HepG2 (cell line): Measurements from ENCODE around the gene NEDD4L. TPM values are rescaled to one million over a fixed set of nuclear protein-coding genes. Genes with fewer than 3 reads are reported as not detected.

Experiments
- HOXD1 ChIP-seq: sonication (generic); formaldehyde crosslinking; IDR thresholded peaks from 2 replicates; pipeline ENCODE4 v1.5.0; 2020; ENCODE audit warnings: missing genetic modification reagents
- KLF6 ChIP-seq: IDR thresholded peaks from 2 replicates; pipeline ENCODE4 v1.8.0; 2016; ENCODE audit warnings: missing biosample characterization, missing genetic modification reagents
- PAX8 ChIP-seq: sonication (generic); formaldehyde crosslinking; IDR thresholded peaks from 2 replicates; pipeline ENCODE4 v1.8.0; 2022; ENCODE audit warnings: mild to moderate bottlenecking, missing genetic modification reagents, borderline replicate concordance
- POLR2AphosphoS2 ChIP-seq: IDR thresholded peaks from 2 replicates; pipeline ENCODE4 v1.6.1; 2011; ENCODE audit warnings: low read depth, low read length, improper control_type of control experiment
- TARDBP ChIP-seq: sonication (generic); formaldehyde crosslinking; IDR thresholded peaks from 2 replicates; pipeline ENCODE4 v1.8.0; 2022; ENCODE audit warnings: mild to moderate bottlenecking, missing genetic modification reagents
- ZFP62 ChIP-seq: sonication (generic); formaldehyde crosslinking; IDR thresholded peaks from 2 replicates; pipeline ENCODE4 v1.4.0; 2020; ENCODE audit warnings: missing genetic modification reagents
- ZFX ChIP-seq: sonication (generic); formaldehyde crosslinking; IDR thresholded peaks from 2 replicates; pipeline ENCODE4 v1.4.0; 2020; ENCODE audit warnings: mild to moderate bottlenecking, low read depth, missing genetic modification reagents, moderate library complexity
- ZNF20 ChIP-seq: sonication (generic); formaldehyde crosslinking; IDR thresholded peaks from 2 replicates; pipeline ENCODE4 v1.4.0; 2020; ENCODE audit warnings: mild to moderate bottlenecking, moderate library complexity, missing genetic modification reagents
- ZNF317 ChIP-seq: sonication (generic); formaldehyde crosslinking; IDR thresholded peaks from 2 replicates; pipeline ENCODE4 v1.5.0; 2020; ENCODE audit warnings: mild to moderate bottlenecking, missing genetic modification reagents
- ZNF326 ChIP-seq: sonication (generic); formaldehyde crosslinking; IDR thresholded peaks from 2 replicates; pipeline ENCODE4 v1.4.0; 2020; ENCODE audit warnings: missing genetic modification reagents, borderline replicate concordance
- ZNF878 ChIP-seq: sonication (generic); formaldehyde crosslinking; IDR thresholded peaks from 2 replicates; pipeline ENCODE4 v1.8.1; 2023; ENCODE audit warnings: mild to moderate bottlenecking, missing genetic modification reagents, moderate library complexity
- polyA plus RNA-seq, 8 experiments: library from polyadenylated mRNA; depleted of rRNA in 3 of 8; stranded (reverse) in 7 of 8; unstranded in 1 of 8; fragments of >200 nt; fragmentation: Illumina TruSeq in 4 of 8; extraction: Trizol in 4 of 8; gene quantifications; 2 replicates each; pipeline versions ENCODE4 v1.2.1 to v1.2.3, GENCODE V29; 2011 to 2016; ENCODE audit warnings: low read depth in 4 of 8, missing spikeins in 1 of 8, mixed read lengths in 1 of 8; ENCODE audit not compliant: insufficient read depth in 1 of 8
- total RNA-seq, 5 experiments: library from RNA; depleted of rRNA; stranded (reverse); fragments of >200 nt; fragmentation: Illumina TruSeq; extraction: Trizol; gene quantifications; 2 replicates each; pipeline ENCODE4 v1.2.3, GENCODE V29; 2016; ENCODE audit warnings: low read depth in 1 of 5
- TF ChIP-seq, protein P1 (sequence below): sonication (generic); formaldehyde crosslinking; IDR thresholded peaks from 2 replicates; pipeline ENCODE4 v1.4.0; 2020; ENCODE audit warnings: mild to moderate bottlenecking, low read depth, missing genetic modification reagents
- TF ChIP-seq, protein P2 (sequence below): sonication (generic); formaldehyde crosslinking; IDR thresholded peaks from 2 replicates; pipeline ENCODE4 v1.8.0; 2022; ENCODE audit warnings: missing genetic modification reagents, mild to moderate bottlenecking, moderate library complexity, borderline replicate concordance
- TF ChIP-seq, protein P3 (sequence below): sonication (generic); formaldehyde crosslinking; IDR thresholded peaks from 2 replicates; pipeline ENCODE4 v1.8.1; 2023; ENCODE audit warnings: mild to moderate bottlenecking, missing genetic modification reagents
- TF ChIP-seq, protein P4 (sequence below), 2 experiments: sonication (generic) in 1 of 2; formaldehyde crosslinking in 1 of 2; IDR thresholded peaks; 2 replicates each; pipeline versions ENCODE4 v1.4.0 to v1.6.1; 2016 to 2020; ENCODE audit warnings: borderline replicate concordance in 1 of 2, low read depth in 1 of 2, mild to moderate bottlenecking in 1 of 2, missing genetic modification reagents in 1 of 2
- TF ChIP-seq, protein P5 (sequence below): sonication (generic); formaldehyde crosslinking; IDR thresholded peaks from 2 replicates; pipeline ENCODE4 v1.4.0; 2020; ENCODE audit warnings: missing genetic modification reagents, borderline replicate concordance

NEDD4L gene
- total and polyA plus RNA-seq, 2 of the 13 experiments (the other 11 are each of a cell fraction or from before 2014, with no cell fraction given) = 168 to 390 TPM

DNA sequence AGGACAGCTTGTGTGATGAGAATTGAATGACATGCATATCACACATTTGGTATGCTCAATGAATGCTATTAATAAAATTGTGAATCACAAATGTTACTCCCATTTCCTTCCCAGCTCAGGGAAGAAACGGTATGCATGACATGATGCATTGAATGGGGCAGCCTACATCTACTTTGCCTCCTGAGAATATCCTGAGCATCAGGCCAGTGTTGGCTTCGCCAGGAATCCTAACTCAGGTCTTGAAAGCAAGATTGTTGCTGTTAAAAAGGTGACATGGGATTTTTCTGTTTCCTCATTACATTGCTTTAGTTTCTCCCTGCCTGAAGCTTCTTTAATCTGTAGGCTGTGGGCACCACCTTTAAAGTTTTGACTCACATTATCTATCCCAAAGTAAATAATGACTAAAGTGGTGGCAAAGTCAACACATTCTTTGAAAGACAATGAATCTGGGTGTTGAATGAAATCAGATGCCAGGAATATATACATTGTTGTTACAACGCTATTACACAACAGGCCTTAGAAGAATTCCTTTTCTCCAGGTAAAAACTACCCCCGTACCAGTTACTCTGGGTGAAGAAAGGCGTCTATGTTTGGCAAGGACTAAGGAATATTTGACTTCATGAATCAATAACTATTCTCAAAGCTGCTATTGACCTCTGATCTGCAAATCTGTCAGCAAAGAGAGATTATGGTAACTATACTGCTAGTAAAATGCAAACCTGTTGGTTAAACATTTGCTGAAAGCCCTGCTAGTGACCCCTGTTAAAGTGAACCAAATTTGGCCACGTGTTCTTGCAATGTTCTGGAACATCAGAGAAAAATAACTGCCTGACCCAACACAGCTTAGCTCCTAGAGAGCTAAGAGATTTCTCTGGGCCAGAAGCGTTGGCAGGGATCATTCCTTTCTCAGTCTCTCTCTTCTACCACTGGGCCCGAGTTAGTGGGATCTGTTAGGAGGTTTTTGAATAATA lies 30.5 kb upstream of the NEDD4L start (continued):
- TF ChIP-seq ZNF20 (CRISPR knock-in tag) (no peak), KLF6 (CRISPR knock-in tag) (peak; percentile 32), ZNF326 (CRISPR knock-in tag) (no peak), ZFX (0 out of 2 replicates have a peak, but pooled peaks have one; percentile 16), ZNF878 (peak; percentile 84), ZFP62 (CRISPR knock-in tag) (no peak; the same call in 1 of the 2 replicates), ZNF317 (no peak), HOXD1 (CRISPR knock-in tag) (peak; percentile 70; the same call in 1 of the 2 replicates), TARDBP (CRISPR knock-in tag) (peak; percentile 87), POLR2AphosphoS2 (no peak), PAX8 (no peak)
- TF ChIP-seq, protein P1, sequence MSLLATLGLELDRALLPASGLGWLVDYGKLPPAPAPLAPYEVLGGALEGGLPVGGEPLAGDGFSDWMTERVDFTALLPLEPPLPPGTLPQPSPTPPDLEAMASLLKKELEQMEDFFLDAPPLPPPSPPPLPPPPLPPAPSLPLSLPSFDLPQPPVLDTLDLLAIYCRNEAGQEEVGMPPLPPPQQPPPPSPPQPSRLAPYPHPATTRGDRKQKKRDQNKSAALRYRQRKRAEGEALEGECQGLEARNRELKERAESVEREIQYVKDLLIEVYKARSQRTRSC (CRISPR knock-in tag) = no peak
- TF ChIP-seq, protein P2, sequence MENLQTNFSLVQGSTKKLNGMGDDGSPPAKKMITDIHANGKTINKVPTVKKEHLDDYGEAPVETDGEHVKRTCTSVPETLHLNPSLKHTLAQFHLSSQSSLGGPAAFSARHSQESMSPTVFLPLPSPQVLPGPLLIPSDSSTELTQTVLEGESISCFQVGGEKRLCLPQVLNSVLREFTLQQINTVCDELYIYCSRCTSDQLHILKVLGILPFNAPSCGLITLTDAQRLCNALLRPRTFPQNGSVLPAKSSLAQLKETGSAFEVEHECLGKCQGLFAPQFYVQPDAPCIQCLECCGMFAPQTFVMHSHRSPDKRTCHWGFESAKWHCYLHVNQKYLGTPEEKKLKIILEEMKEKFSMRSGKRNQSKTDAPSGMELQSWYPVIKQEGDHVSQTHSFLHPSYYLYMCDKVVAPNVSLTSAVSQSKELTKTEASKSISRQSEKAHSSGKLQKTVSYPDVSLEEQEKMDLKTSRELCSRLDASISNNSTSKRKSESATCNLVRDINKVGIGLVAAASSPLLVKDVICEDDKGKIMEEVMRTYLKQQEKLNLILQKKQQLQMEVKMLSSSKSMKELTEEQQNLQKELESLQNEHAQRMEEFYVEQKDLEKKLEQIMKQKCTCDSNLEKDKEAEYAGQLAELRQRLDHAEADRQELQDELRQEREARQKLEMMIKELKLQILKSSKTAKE (CRISPR knock-in tag) = peak; percentile 65; the same call in 1 of the 2 replicates
- TF ChIP-seq, protein P3, sequence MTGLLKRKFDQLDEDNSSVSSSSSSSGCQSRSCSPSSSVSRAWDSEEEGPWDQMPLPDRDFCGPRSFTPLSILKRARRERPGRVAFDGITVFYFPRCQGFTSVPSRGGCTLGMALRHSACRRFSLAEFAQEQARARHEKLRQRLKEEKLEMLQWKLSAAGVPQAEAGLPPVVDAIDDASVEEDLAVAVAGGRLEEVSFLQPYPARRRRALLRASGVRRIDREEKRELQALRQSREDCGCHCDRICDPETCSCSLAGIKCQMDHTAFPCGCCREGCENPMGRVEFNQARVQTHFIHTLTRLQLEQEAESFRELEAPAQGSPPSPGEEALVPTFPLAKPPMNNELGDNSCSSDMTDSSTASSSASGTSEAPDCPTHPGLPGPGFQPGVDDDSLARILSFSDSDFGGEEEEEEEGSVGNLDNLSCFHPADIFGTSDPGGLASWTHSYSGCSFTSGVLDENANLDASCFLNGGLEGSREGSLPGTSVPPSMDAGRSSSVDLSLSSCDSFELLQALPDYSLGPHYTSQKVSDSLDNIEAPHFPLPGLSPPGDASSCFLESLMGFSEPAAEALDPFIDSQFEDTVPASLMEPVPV = peak; percentile 81; the same call in 1 of the 2 replicates
- TF ChIP-seq, protein P4, sequence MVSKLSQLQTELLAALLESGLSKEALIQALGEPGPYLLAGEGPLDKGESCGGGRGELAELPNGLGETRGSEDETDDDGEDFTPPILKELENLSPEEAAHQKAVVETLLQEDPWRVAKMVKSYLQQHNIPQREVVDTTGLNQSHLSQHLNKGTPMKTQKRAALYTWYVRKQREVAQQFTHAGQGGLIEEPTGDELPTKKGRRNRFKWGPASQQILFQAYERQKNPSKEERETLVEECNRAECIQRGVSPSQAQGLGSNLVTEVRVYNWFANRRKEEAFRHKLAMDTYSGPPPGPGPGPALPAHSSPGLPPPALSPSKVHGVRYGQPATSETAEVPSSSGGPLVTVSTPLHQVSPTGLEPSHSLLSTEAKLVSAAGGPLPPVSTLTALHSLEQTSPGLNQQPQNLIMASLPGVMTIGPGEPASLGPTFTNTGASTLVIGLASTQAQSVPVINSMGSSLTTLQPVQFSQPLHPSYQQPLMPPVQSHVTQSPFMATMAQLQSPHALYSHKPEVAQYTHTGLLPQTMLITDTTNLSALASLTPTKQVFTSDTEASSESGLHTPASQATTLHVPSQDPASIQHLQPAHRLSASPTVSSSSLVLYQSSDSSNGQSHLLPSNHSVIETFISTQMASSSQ (IDR thresholded peaks at IDR 0.05; ENCODE audit: low read depth) = peak; percentile 98
- TF ChIP-seq, protein P4 (CRISPR knock-in tag; IDR thresholded peaks at IDR 0.05; ENCODE audit: borderline replicate concordance) = peak; percentile 98
- TF ChIP-seq, protein P5, sequence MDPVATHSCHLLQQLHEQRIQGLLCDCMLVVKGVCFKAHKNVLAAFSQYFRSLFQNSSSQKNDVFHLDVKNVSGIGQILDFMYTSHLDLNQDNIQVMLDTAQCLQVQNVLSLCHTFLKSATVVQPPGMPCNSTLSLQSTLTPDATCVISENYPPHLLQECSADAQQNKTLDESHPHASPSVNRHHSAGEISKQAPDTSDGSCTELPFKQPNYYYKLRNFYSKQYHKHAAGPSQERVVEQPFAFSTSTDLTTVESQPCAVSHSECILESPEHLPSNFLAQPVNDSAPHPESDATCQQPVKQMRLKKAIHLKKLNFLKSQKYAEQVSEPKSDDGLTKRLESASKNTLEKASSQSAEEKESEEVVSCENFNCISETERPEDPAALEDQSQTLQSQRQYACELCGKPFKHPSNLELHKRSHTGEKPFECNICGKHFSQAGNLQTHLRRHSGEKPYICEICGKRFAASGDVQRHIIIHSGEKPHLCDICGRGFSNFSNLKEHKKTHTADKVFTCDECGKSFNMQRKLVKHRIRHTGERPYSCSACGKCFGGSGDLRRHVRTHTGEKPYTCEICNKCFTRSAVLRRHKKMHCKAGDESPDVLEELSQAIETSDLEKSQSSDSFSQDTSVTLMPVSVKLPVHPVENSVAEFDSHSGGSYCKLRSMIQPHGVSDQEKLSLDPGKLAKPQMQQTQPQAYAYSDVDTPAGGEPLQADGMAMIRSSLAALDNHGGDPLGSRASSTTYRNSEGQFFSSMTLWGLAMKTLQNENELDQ (CRISPR knock-in tag) = no peak
